ENCODE measurements around the gene EIF4A3.
"Not testable (repeated sequence)": the region's sequence is repeated elsewhere in the genome, so short reads cannot be mapped to it uniquely, and the experiment has no call there.

The EIF4A3 gene

DNA sequence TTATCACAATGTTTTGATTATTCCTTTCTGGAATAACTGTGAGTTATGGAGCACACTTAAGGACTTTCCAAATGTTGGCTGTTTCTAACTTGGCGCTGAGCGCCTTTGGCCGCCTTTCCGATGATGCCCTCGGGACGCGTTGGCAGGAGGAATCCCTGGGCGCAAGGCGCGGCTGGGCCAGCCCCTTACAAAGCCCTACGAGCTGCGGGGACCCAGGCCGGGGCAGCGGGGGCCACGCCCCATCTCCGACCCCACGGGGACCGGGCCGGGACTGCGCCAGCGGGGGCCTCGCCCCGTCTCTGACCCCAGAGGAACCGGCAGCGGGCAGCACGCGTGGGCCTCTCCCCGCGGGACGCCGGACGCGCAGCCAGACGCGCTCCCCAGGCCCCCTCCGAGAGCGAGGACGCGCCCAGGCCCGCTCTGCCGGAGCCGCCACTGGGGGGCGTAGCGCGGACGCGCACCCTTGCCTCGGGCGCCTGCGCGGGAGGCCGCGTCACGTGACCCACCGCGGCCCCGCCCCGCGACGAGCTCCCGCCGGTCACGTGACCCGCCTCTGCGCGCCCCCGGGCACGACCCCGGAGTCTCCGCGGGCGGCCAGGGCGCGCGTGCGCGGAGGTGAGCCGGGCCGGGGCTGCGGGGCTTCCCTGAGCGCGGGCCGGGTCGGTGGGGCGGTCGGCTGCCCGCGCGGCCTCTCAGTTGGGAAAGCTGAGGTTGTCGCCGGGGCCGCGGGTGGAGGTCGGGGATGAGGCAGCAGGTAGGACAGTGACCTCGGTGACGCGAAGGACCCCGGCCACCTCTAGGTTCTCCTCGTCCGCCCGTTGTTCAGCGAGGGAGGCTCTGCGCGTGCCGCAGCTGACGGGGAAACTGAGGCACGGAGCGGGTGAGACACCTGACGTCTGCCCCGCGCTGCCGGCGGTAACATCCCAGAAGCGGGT lies 45.6 kb downstream of the EIF4A3 start, which contains the start of gene GAA:
Gene GAA (plus strand): TSS at position 571 of the 935 bp plus-strand sequence. CDS start 3,006 bp downstream, outside the sequence.
- DNase-seq (ENCODE audit: low read depth in 3 of 3, low spot score in 1 of 3): peak; percentile 72 to 86 (median 83)

GRCh38 chr17:80100035-80100323 lies 46.9 kb downstream of the EIF4A3 start:
- no peak for DNase-seq (ENCODE audit: low read depth in 3 of 3, low spot score in 1 of 3)

DNA sequence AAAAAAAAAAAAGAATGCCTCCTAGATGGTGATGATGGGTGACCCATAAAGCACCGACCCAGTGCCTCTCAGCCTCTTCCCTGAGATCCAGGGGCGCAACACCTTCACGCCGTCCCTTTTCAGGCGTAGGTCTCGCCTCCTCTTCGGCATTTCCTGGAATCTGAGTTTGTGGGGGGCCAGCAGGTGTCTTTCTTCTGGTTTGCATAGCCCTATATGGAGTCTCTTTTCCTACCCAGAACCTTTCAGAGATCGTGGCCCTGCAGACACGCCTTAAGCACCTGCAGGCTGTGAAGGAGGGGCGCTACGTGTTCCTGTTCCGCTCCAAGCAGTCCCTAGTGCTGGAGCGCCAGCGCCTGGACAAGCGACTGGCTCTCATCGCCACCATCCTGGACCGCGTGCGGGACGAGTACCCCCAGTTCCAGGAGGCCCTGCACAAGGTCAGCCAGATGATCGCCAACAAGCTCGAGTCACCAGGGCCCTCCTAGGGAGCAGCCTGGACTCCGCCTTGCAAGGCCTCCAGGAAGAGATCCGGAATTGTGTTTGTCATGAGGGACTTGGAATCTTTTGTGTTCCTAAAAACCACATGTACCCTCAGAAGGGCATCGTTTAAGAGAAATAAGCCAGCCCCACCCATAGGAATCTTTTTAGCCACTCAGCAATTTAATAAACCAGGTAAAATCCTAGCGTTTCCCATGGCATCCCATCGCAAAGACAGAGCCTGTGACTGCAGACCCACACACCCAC lies 47.5 kb downstream of the EIF4A3 start:
- DNase-seq (ENCODE audit: low read depth in 3 of 3, low spot score in 1 of 3): no peak

DNA sequence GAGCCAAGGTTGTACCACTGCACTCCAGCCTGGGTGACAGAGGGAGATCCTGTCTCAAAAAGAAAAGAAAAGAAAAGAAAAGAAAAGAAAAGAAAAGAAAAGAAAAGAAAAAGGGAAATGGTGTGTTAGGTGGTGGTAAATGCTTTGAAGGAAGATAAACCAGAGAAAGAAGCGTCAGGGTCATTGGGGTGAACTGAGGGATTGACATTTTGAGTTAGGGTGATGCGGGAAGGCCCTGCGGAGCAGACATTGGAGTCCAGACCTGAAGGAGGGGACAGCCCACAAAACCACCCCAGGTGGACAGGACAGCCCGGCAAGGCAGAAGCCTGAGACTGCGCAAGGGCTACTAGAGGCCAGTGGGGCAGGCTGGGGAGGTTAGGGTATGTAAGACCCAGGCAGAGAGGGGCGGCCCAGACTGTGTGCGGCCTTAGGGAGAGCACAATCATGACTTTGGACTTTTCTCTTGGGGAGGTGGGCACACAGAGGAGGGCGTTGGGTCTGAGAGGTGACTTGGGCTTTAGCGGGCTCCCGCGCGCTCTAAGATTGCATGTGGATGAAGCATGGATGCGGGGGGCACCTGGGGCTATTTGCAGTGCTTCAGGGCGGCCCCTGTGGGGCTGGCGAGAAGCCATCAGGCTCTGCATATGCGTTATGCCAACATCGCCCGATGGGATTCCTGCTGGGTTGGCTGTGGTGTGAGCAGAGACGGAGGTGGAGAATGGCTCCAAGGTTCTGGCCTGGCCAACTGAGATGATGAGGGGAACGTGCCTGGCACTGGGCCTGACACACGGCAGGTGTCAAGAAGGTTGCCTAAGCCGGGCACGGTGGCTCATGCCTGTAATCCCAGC lies 48.9 kb downstream of the EIF4A3 start:
- no peak for DNase-seq (ENCODE audit: low read depth in 3 of 3, low spot score in 1 of 3)

GRCh38 chr17:80097127-80097621 lies 49.8 kb downstream of the EIF4A3 start:
- no peak for DNase-seq (ENCODE audit: low read depth in 3 of 3, low spot score in 1 of 3)

DNA sequence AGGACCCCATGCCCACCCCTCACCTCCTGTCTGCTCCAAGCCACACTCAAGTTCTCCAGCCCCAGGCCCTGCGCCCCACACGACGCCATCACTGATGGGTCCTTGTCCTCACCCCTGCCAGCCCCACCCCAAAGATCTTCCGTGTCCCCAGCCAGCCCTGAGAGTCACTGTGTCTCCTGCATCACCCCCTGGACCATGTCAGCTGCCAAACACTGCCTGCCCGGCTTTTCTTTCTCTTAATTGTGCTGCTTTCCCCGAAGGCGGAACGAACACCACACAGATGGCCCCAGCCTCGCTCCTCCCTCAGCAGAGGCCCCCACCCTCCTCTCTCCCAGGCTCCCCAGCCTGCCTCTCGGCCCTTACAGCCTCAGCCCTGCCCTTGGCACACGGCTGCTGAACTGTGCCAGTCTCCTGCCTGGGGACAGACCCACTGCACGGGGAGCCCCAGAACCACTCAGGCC lies 50.3 kb downstream of the EIF4A3 start:
- DNase-seq (ENCODE audit: low read depth in 3 of 3, low spot score in 1 of 3): no peak

GRCh38 chr17:80095844-80096475 lies 51.0 kb downstream of the EIF4A3 start:
- DNase-seq (ENCODE audit: low read depth in 3 of 3, low spot score in 1 of 3): no peak

DNA sequence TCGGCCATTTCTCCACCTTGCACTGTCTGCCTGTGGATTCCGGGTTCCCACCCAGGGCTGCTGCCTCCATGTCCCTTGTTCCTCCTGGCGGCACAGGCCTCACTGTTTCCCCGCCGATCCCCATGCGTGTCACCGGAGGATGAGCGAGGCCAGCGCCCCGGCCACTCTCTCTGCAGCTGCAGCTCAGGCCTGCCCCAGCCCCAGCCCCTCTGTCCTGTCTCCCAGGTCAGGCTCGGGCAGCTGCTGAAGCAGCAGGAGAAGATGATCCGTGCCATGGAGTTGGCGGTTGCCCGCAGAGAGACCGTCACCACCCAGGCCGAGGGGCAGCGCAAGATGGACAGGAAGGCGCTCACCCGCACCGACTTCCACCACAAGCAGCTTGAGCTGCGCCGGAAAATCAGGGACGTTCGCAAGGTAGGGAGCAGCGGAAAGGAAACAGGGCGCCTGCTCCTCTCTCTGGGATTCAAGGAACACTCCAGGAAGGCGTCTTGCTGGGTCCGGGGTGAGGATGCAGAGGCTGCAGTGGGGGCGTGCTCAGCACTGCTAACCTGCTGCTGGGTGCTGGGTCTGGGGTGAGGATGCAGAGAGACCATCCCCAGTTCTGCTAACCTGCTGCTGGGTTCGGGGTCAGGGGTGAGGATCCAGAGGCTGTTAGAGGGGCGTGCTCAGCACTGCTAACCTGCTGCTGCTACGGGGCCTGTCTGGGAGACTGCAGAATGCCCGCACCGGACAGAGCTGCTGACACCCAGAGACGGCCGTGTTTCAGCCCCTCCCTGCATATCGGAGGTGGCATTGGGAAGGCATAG lies 51.7 kb downstream of the EIF4A3 start:
- no peak for DNase-seq (ENCODE audit: low read depth in 3 of 3, low spot score in 1 of 3)

GRCh38 chr17:80092959-80093358 lies 54.0 kb downstream of the EIF4A3 start:
- no peak for DNase-seq (ENCODE audit: low read depth in 3 of 3, low spot score in 1 of 3)

GRCh38 chr17:80091376-80091775 lies 55.6 kb downstream of the EIF4A3 start:
- no peak for DNase-seq (ENCODE audit: low read depth in 3 of 3, low spot score in 1 of 3)

DNA sequence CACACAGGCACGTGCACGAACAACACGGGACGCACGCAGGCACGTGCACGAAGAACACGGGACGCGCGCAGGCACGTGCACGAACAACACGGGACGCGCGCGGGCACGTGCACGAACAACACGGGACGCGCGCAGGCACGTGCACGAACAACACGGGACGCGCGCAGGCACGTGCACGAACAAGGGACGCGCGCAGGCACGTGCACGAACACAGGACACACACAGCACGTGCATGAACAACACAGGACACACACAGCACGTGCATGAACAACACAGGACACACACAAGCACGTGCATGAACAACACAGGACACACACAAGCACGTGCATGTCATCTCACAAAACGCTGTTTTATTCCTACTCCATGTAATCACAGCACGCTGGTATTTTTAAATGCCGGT lies 56.8 kb downstream of the EIF4A3 start:
- DNase-seq (ENCODE audit: low read depth in 3 of 3, low spot score in 1 of 3): not testable (repeated sequence)

DNA sequence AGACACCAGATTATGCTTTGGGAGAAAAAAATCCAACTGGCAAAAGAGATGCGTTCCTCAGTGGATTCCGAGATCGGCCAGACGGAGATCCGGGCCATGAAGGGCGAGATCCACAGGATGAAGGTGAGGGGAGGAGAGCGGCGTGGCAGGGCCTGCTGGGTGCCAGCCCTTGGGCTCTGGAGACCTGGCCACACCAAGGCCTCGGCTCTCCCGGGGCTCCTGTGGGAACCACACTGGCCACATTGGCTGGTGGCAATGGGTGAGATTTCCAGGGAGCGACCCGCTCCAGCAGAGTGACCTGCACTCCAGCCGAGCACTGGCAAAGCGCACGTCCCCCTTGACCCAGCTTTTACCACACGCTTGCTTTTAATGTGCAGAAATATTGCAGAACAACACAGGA lies 57.2 kb downstream of the EIF4A3 start:
- DNase-seq (ENCODE audit: low read depth in 3 of 3, low spot score in 1 of 3): no peak

DNA sequence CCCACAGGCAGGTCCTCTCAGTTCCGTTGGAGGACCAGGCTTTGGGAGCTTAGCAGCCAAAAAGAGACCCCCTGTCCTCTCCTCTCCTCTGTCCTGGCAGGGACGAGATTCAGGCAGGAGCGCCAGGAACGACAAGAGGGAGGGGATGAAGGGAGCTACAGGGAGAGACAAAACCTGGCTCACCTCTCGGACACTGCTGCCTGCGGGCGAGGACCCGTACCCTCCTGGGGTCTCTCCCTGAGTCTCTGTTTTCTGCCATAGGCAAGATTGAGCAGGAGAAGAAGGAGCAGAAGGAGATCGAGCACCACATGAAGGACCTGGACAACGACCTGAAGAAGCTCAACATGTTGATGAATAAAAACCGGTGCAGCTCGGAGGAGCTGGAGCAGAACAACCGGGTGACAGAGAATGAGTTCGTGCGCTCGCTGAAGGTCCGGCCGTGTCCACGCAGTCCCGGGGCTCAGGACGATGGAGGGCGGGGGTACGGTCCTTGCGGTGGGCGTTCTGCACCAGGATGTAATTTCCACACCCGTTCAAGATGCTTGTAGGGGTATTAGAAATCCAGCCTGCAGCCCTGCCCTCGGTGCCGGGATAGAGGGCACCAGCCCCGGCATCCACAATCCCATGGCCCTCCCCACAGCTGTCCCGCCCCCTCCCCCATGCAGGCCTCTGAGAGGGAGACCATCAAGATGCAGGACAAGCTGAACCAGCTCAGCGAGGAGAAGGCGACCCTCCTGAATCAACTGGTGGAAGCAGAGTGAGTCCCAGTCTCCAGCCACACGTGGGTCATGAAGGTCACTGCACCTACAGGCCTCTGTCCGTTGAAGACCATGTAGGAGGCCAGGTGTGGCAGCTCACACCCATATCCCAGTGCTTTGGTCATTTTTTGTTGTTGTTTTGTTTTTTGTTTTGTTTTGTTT lies 59.3 kb downstream of the EIF4A3 start:
- no peak for DNase-seq (ENCODE audit: low read depth in 3 of 3, low spot score in 1 of 3)

DNA sequence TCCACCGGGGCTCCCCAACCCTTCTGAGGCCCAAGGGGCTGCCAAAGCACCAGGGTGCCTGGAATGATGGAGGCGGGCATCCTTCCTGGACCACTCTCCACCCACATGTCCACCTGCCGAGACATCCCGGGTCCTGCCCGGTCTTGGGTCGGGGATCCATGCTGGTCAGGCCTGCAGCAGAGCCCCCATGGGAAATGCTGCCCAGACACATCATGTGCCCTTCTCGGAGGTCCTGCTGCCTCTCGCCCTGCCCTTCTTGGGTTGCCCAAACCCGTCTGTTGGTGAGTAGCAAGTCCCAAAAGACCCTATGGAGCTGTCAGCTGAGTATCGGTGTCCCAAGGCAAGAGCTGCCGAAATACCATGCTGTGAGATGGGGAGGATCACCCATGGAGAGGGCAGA lies 60.3 kb downstream of the EIF4A3 start:
- DNase-seq (ENCODE audit: low read depth in 3 of 3, low spot score in 1 of 3): no peak

DNA sequence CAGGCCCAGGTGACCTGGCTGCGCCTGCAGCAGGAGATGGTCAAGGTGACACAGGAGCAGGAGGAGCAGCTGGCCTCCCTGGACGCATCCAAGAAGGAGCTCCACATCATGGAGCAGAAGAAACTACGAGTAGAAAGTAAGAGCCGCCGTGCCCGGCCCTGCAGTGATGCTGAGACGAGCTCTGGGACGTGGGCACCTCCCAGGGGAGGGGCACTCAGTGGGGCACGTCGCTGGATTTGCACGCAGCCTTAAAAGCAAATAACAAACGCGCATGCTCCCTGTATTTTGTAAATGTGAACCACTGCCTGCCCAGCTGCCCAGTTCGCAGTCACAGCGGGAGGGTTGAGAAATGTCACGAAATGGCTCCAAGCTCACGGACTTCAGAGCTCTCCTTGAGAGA lies 60.8 kb downstream of the EIF4A3 start:
- no peak for DNase-seq (ENCODE audit: low read depth in 3 of 3, low spot score in 1 of 3)

- no peak for DNase-seq (ENCODE audit: low read depth in 3 of 3, low spot score in 1 of 3)
Observed at GRCh38 chr17:80084773-80085172, 62.2 kb downstream of the EIF4A3 start.

All from stimulated activated CD4-positive, alpha-beta T cell treated with anti-CD3 and anti-CD28 coated beads, TNF-alpha, amount 100 ng/mL, for 1 hour (primary cell).